ENCODE data around the gene TARDBP. TPM values are rescaled to one million over a fixed set of nuclear protein-coding genes. Genes with fewer than 3 reads are reported as not detected.
A peak's percentile ranks its signal among the peaks of the same experiment; 100 is the strongest.

TARDBP gene
- total and polyA plus RNA-seq, 9 of the 15 experiments (the other 6 are each of a cell fraction or from before 2014, with no cell fraction given): 122 to 515 (median 243) TPM

GRCh38 chr1:11044086-11044848 lies 31.8 kb downstream of the TARDBP start (continued):
- no peak for TF ChIP-seq BCLAF1 (IDR thresholded peaks at IDR 0.05; ENCODE audit: borderline replicate concordance in 1 of 2, control insufficient read depth in 1 of 2, low read depth in 2 of 2, low read length in 1 of 2)
- TF ChIP-seq HBP1 (CRISPR knock-in tag; IDR thresholded peaks at IDR 0.05): no peak
- 0 out of 2 replicates have a peak, but pooled peaks have one; percentile 24 for TF ChIP-seq ZNF511 (CRISPR knock-in tag; IDR thresholded peaks at IDR 0.05)
- no peak for TF ChIP-seq ZC3H8 (IDR thresholded peaks at IDR 0.05)
- TF ChIP-seq, protein P1, sequence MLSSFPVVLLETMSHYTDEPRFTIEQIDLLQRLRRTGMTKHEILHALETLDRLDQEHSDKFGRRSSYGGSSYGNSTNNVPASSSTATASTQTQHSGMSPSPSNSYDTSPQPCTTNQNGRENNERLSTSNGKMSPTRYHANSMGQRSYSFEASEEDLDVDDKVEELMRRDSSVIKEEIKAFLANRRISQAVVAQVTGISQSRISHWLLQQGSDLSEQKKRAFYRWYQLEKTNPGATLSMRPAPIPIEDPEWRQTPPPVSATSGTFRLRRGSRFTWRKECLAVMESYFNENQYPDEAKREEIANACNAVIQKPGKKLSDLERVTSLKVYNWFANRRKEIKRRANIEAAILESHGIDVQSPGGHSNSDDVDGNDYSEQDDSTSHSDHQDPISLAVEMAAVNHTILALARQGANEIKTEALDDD (IDR thresholded peaks at IDR 0.05): no peak
- TF ChIP-seq TFE3 (CRISPR knock-in tag; IDR thresholded peaks at IDR 0.05): no peak
- TF ChIP-seq PCBP2 (IDR thresholded peaks at IDR 0.05; ENCODE audit: low read depth, low read length, poor library complexity, severe bottlenecking): no peak
- no peak for TF ChIP-seq SMAD3 (CRISPR knock-in tag; conservative IDR thresholded peaks at IDR 0.05)
- TF ChIP-seq PHB (CRISPR knock-in tag; IDR thresholded peaks at IDR 0.05): no peak

Measured in K562 (cell line).